PC-9 (cell line): ENCODE measurements around the gene GAPDH.
"Not testable (repeated sequence)": the region's sequence is repeated elsewhere in the genome, so short reads cannot be mapped to it uniquely, and the experiment has no call there.

ENCODE experiments used
- CTCF ChIP-seq: fragments of 200-600 bp; sonication (generic); conservative IDR thresholded peaks from 2 replicates; pipeline ENCODE4 v1.6.1; 2017; ENCODE audit warnings: mixed run types, antibody characterized with exemption, mild to moderate bottlenecking, moderate library complexity
- EZH2 ChIP-seq: fragments of 200-600 bp; sonication (generic); IDR thresholded peaks from 2 replicates; pipeline ENCODE4 v1.8.0; 2017; ENCODE audit warnings: antibody characterized with exemption, low read depth

- TF ChIP-seq CTCF, EZH2: not testable (repeated sequence)
Measured at GRCh38 chr12:6497291-6497690, 37.0 kb upstream of the GAPDH start.
